ENCODE measurements around the gene HOXA6.

HOXA6 gene

GRCh38 chr7:27109466-27110185 lies 37.9 kb downstream of the HOXA6 start:
- peaks cover 20 to 29% of the 10 kb centered on the region in 2 donors for H3K27me3 Mint-ChIP-seq
- H3K9me3 Mint-ChIP-seq, result peaks cover 0 to 2% of the 10 kb centered on the region in 2 donors
- DNase-seq, result no peak
- no peak overlapping the region for H3K4me3 Mint-ChIP-seq
- peaks cover 0 to 1% of the 10 kb centered on the region in 2 donors for H3K4me1 Mint-ChIP-seq
- no peak overlapping the region for H3K27ac Mint-ChIP-seq
- H3K36me3 Mint-ChIP-seq, result no peaks in the 10 kb centered on the region
- no peak for ATAC-seq (replicated peaks)

- H3K4me3 Mint-ChIP-seq, result no peak overlapping the region
- H3K27ac Mint-ChIP-seq, result no peak overlapping the region
- ATAC-seq (replicated peaks) (no peak), DNase-seq (no peak)
- H3K9me3 Mint-ChIP-seq, result peaks cover 0 to 2% of the 10 kb centered on the region in 2 donors
- H3K4me1 Mint-ChIP-seq, result peaks cover 1 to 7% of the 10 kb centered on the region in 2 donors
- H3K36me3 Mint-ChIP-seq, result peaks cover 0 to 2% of the 10 kb centered on the region in 2 donors
- peaks cover 29 to 36% of the 10 kb centered on the region in 2 donors for H3K27me3 Mint-ChIP-seq
Measured at GRCh38 chr7:27108390-27109127, 39.0 kb downstream of the HOXA6 start.

DNA sequence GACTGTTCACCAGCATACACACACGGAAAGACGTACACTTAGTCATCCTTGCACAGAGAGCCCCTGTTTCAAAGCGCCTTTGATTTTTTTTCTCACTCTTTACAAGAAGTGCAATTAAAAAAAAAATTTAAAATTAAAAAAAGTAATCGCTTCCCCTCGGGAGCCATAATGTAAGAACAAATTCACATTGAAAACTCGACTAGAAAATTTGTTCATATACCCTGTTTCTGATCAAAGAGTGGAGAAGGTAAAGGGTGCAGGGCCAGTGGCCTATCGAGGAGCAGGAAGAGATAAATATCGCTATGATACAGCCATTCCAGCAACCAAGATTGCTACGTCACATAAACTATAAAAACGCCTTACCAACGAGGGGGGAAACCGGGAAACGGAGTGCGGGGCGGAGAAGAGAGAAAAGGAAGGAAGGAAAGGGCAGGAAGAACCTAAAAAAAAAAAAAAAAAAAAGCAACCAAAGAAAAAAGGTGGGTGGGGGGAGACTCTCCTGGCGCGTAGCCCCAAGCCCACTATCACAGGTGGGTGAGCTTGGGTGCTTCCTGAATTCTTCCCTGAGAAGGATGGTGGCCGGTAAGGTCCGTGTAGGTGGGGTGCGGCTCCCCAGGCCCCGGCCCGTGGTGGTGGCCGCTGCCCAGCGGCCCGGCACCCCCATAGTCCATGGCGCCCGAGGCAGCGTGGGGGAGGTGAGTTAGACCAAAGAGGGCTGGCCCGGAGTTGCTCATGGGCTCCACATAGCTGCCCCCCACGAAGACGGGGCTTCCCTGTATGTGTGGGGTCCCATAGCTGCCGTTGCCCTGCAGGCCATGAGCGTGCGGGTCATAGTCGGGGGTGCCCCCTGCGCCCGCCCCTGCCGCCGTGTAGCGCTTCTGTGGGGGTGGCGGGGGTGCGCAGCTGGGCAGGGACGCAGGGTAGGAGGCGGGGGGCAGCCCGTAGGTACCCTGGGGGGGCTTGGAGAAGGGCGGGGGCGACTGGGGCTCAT lies 39.9 kb downstream of the HOXA6 start:
- no peak overlapping the region for H3K4me3 Mint-ChIP-seq
- no peak overlapping the region for H3K27ac Mint-ChIP-seq
- H3K27me3 Mint-ChIP-seq, result peaks cover 34 to 40% of the 10 kb centered on the region in 2 donors
- H3K4me1 Mint-ChIP-seq, result peaks cover 6 to 16% of the 10 kb centered on the region in 2 donors
- H3K36me3 Mint-ChIP-seq, result peaks cover 2 to 4% of the 10 kb centered on the region in 2 donors
- DNase-seq (no peak), ATAC-seq (replicated peaks) (no peak)
- H3K9me3 Mint-ChIP-seq, result peaks cover 0 to 2% of the 10 kb centered on the region in 2 donors

- peaks cover 3 to 5% of the 10 kb centered on the region in 2 donors for H3K36me3 Mint-ChIP-seq
- H3K27me3 Mint-ChIP-seq, result peaks cover 42 to 48% of the 10 kb centered on the region in 2 donors
- H3K9me3 Mint-ChIP-seq, result peaks cover 0 to 2% of the 10 kb centered on the region in 2 donors
- no peak overlapping the region for H3K4me3 Mint-ChIP-seq
- DNase-seq (no peak), ATAC-seq (replicated peaks) (no peak)
- peaks cover 9 to 22% of the 10 kb centered on the region in 2 donors for H3K4me1 Mint-ChIP-seq
- H3K27ac Mint-ChIP-seq, result no peak overlapping the region
Measured at GRCh38 chr7:27106901-27107240, 40.7 kb downstream of the HOXA6 start.

- Mint-ChIP-seq H3K4me3 (no peak overlapping the region), H3K36me3 (peaks cover 7 to 10% of the 10 kb centered on the region in 2 donors), H3K9me3 (peaks cover 0 to 2% of the 10 kb centered on the region in 2 donors), H3K27me3 (peaks cover 48 to 54% of the 10 kb centered on the region in 2 donors), H3K4me1 (peaks cover 9 to 26% of the 10 kb centered on the region in 2 donors), H3K27ac (no peak overlapping the region)
- DNase-seq (no peak), ATAC-seq (replicated peaks) (no peak)
Measured at GRCh38 chr7:27106181-27106900, 41.2 kb downstream of the HOXA6 start.

DNA sequence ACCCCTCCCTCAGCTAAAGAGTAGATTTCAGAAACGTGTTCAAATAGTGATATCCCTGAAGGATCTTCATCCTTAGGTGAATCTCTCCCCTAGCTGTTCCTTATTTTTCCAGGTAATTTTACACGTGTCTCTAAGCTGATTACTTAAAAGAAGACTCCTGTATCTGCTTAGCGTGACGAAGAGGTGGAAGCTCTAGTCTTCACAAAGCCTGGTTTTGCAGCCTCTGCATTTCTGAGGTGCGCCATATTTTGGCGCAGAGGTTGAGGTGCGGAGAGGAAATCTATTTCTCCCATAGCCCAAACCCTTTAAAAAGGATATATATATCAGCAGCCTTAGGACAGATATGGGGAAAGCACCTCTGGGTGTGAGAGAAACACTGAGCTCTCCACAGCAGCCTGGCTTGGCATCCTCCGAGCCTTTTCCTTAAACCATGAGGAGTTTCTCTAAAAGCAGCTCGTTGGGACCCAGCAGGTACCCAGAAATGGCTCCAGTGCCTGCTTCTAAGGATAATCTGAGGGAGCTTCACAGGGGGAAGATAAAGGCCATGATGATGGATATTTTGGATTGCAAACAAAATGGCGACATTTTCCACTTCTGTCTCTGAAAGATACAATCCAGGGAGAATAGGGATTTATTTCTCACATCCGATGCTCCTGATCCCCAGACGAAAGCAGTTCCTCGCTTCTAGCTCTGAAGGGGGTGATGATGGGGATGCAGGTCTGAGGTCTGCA lies 42.1 kb downstream of the HOXA6 start:
- Mint-ChIP-seq H3K4me3 (no peak overlapping the region), H3K9me3 (peaks cover 0 to 2% of the 10 kb centered on the region in 2 donors)

GRCh38 chr7:27104341-27105058 lies 43.1 kb downstream of the HOXA6 start:
- DNase-seq (no peak), ATAC-seq (replicated peaks) (no peak)
- no peak overlapping the region for H3K27ac Mint-ChIP-seq
- no peak overlapping the region for H3K4me3 Mint-ChIP-seq
- peaks cover 57 to 72% of the 10 kb centered on the region in 2 donors for H3K27me3 Mint-ChIP-seq
- H3K9me3 Mint-ChIP-seq, result no peaks in the 10 kb centered on the region
- H3K4me1 Mint-ChIP-seq, result peaks cover 9 to 29% of the 10 kb centered on the region in 2 donors
- peaks cover 9 to 24% of the 10 kb centered on the region in 2 donors for H3K36me3 Mint-ChIP-seq

More for the DNA sequence above, 42.1 kb downstream of the HOXA6 start:
- ATAC-seq (replicated peaks) (no peak), DNase-seq (no peak)
- peaks cover 7 to 17% of the 10 kb centered on the region in 2 donors for H3K36me3 Mint-ChIP-seq
- H3K27ac Mint-ChIP-seq, result no peak overlapping the region
- H3K27me3 Mint-ChIP-seq, result peaks cover 56 to 62% of the 10 kb centered on the region in 2 donors
- H3K4me1 Mint-ChIP-seq, result peaks cover 9 to 26% of the 10 kb centered on the region in 2 donors

- Mint-ChIP-seq H3K27me3 (peaks cover 65 to 80% of the 10 kb centered on the region in 2 donors), H3K9me3 (no peaks in the 10 kb centered on the region), H3K4me1 (peaks cover 15 to 37% of the 10 kb centered on the region in 2 donors), H3K4me3 (no peak overlapping the region), H3K27ac (no peak overlapping the region), H3K36me3 (peaks cover 10 to 31% of the 10 kb centered on the region in 2 donors)
- ATAC-seq (replicated peaks), result no peak
- no peak for DNase-seq
Measured at GRCh38 chr7:27103489-27104226, 43.9 kb downstream of the HOXA6 start.

DNA sequence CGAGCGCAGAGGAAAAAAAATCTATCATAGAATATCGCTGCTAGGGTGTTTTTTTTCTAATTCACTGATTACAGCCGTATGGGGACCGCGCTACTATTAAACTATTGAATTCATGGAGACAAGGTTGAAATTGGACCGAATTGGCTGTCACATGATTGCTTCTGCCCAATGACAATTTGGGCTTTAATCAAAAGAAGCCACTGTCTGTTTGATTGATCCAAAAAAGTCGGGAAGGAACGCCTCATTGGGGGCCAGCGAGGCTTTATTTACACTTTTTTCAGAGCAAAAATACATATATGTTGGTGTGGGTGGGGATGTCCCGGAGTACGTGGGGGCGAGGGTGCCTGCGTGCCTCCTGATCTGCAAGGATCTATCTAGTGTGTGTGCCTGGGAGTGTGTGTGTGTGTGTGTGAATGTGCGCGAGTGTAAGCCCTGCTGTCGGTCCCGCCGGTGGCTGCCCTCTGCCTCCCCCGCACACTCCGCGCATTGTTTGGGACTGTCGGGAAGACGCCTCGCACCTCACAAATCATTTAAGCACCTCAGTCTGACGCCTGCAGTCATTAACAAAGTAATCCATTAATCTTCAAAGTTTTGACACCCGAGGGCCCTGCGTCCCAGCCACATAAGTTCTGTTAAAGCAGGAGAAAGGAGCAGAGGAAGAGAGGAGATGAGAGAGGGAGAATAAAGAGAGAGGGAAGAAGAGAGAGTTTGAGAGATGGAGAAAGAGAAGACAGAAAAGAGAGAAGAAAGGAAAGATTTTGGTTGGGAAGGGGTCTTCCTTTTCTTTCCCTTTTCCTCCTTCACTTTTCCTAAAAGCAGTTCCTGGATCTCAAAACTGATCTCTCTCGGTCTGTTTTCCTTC lies 44.8 kb downstream of the HOXA6 start, which contains the start of gene HOXA2:
Gene HOXA2 (minus strand): TSS at position 103 of the 862 bp plus-strand sequence. CDS start 183 bp downstream, outside the sequence.
- no peak for ATAC-seq (replicated peaks)
- Mint-ChIP-seq H3K27ac (no peak within 1 kb of the TSS), H3K4me1 (peaks cover 22 to 46% of the 10 kb centered on the region in 2 donors), H3K9me3 (no peaks in the 10 kb centered on the region), H3K27me3 (peaks cover 74 to 86% of the 10 kb centered on the region in 2 donors), H3K36me3 (peaks cover 10 to 31% of the 10 kb centered on the region in 2 donors), H3K4me3 (peak within 1 kb of the TSS; percentile 66 to 75)
- DNase-seq, result no peak

GRCh38 chr7:27101957-27102580 lies 45.5 kb downstream of the HOXA6 start:
- Mint-ChIP-seq H3K4me3 (peak overlapping the region; percentile 66 to 75), H3K27ac (no peak overlapping the region)
- no peak for DNase-seq

More at GRCh38 chr7:27101957-27102580, 45.5 kb downstream of the HOXA6 start:
- H3K27me3 Mint-ChIP-seq, result peaks cover 75 to 88% of the 10 kb centered on the region in 2 donors
- no peak for ATAC-seq (replicated peaks)
- H3K36me3 Mint-ChIP-seq, result peaks cover 10 to 34% of the 10 kb centered on the region in 2 donors
- H3K4me1 Mint-ChIP-seq, result peaks cover 27 to 53% of the 10 kb centered on the region in 2 donors
- no peaks in the 10 kb centered on the region for H3K9me3 Mint-ChIP-seq

All from stimulated activated naive B cell treated with anti-CD40 and anti-IgM and Interleukin-4, amounts not matched to agents 10 μg/mL and 1 μg/mL and 100 μg/mL, for 72 hours (primary cell).